Spleen (tissue), 11 donors: Measurements from ENCODE around the gene SCN8A. TPM values are rescaled to one million over a fixed set of nuclear protein-coding genes. Genes with fewer than 3 reads are reported as not detected.

Experiments used
- DNase-seq: peaks from one replicate; pipeline ENCODE4 v3.0.0-alpha.2; 2020
- H3K27ac ChIP-seq, 8 donors: fragments of 200-600 bp; sonication (generic) in 7 of 8; 1 replicate in 4 of 8; 2 replicates in 4 of 8; pipeline versions ENCODE4 v1.5.0 to v1.8.0; 2016 to 2021; ENCODE audit warnings: inconsistent platforms in 4 of 8, mild to moderate bottlenecking in 4 of 8, moderate library complexity in 1 of 8
- H3K27me3 ChIP-seq, 7 donors: fragments of 200-600 bp; sonication (generic) in 6 of 7; replicated peaks in 1 of 7; 1 replicate in 4 of 7; 2 replicates in 3 of 7; pipeline versions ENCODE4 v1.5.0 to v1.8.0; 2016 to 2021; ENCODE audit warnings: inconsistent platforms in 3 of 7, mild to moderate bottlenecking in 1 of 7
- H3K36me3 ChIP-seq, 6 donors: fragments of 200-600 bp; sonication (generic) in 5 of 6; 1 replicate in 4 of 6; 2 replicates in 2 of 6; pipeline versions ENCODE4 v1.5.0 to v1.8.0; 2016 to 2021; ENCODE audit warnings: inconsistent platforms in 2 of 6
- H3K4me1 ChIP-seq, 6 donors: fragments of 200-600 bp; sonication (generic) in 5 of 6; 1 replicate in 3 of 6; 2 replicates in 3 of 6; pipeline versions ENCODE4 v1.5.0 to v1.8.0; 2016 to 2021; ENCODE audit warnings: inconsistent platforms in 3 of 6
- H3K4me3 ChIP-seq, 8 donors: fragments of 200-600 bp; sonication (generic) in 7 of 8; 1 replicate in 4 of 8; 2 replicates in 4 of 8; pipeline versions ENCODE4 v1.5.0 to v1.8.0; 2016 to 2021; ENCODE audit warnings: inconsistent platforms in 4 of 8, mild to moderate bottlenecking in 4 of 8, moderate library complexity in 2 of 8
- H3K9me3 ChIP-seq, 8 donors: fragments of 200-600 bp; sonication (generic) in 7 of 8; 1 replicate in 4 of 8; 2 replicates in 4 of 8; pipeline versions ENCODE4 v1.5.0 to v1.8.0; 2016 to 2021; ENCODE audit warnings: inconsistent platforms in 4 of 8
- POLR2A ChIP-seq, 3 donors: fragments of 450-650 bp; IDR thresholded peaks; one replicate each; pipeline ENCODE4 v1.5.1; 2017; ENCODE audit warnings: antibody characterized with exemption in 3 of 3, mild to moderate bottlenecking in 1 of 3
- POLR2AphosphoS5 ChIP-seq, 3 donors: sonication (generic); formaldehyde crosslinking; IDR thresholded peaks; one replicate each; pipeline ENCODE4 v1.5.1; 2017; ENCODE audit warnings: antibody characterized with exemption in 3 of 3
- whole genome bisulfite sequencing, 5 donors: extraction: QIAGEN DNeasy Blood & Tissue Kit in 3 of 5; methylation state at CpG; one replicate each; pipeline versions ENCODE4 v1.1.5 to v1.1.7; 2013 to 2018; 5-methylcytosine and 5-hydroxymethylcytosine counted together
- intact Hi-C: fragments of 100-400 bp; cut with DNase I; formaldehyde crosslinking; loops from one replicate; pipeline ENCODE4 v1.15.0; 2023; ENCODE audit warnings: low total_unique reads
- polyA plus RNA-seq, 3 donors: library from polyadenylated mRNA; stranded (reverse); fragments of 200-250 nt; gene quantifications; one replicate each; pipeline ENCODE4 v1.2.1, GENCODE V29; 2013
- total RNA-seq, 7 donors: library from RNA; depleted of rRNA in 3 of 7; stranded (reverse); fragments of >200 nt in 3 of 7; fragmentation: NEBNext Ultra II Directional in 4 of 7; extraction: Animal tissue kit (Norgen Biotek cat#: 25700) in 4 of 7; gene quantifications; one replicate each; pipeline versions ENCODE4 v1.1.0 to v1.2.1, GENCODE V29; 2016 to 2021
- TF ChIP-seq, protein P1 (sequence below), 11 experiments: fragments of 200-600 bp in 7 of 11; fragments of 450-650 bp in 4 of 11; sonication (generic) in 4 of 11; IDR thresholded peaks in 8 of 11; conservative IDR thresholded peaks in 3 of 11; 1 replicate in 7 of 11; 2 replicates in 4 of 11; pipeline versions ENCODE4 v1.4.0 to v1.8.0; 2016 to 2021; ENCODE audit warnings: antibody characterized with exemption in 11 of 11, inconsistent platforms in 4 of 11, mild to moderate bottlenecking in 1 of 11
- donor health status: healthy with polysubstance abuse.
- donor health status: DM: no; HTN: no; CAD: no; lungs with moderate emphysema.
- donor health status: DM: no; HTN: no; CAD: no.
- donor health status: Bipolar disorder and iron deficiency.
- donor health status: healthy.
- donor health status: DM: no; HTN: no; CAD: no.
- donor health status: DM: yes; HTN: yes; CAD: no.

The SCN8A gene
- total and polyA plus RNA-seq, 10 donors: 0.17 to 4.7 (median 3.0) TPM

DNA sequence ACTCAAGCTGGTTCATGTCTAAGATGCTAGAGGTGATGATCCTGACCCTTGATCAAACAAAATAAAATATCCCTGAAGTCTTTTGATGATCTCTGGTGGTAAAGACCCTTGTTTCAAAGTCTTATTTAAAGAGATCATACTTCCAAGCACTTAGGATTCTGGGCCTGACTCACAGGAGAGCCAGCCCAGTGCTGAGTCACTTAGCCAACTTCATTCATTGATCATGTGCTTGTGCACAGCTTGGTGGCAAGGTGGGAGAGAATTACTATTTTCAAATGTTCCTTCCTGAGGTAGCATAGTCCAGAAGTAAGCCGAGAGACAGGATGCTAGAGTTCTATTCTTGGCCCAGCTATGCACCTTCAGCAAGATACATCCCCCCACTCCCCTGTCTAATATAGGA lies 40.6 kb downstream of the SCN8A start:
- Histone ChIP-seq H3K9me3 (peaks cover 0 to 3% (median 0%) of the 10 kb centered on the region in 8 donors), H3K27ac (no peak overlapping the region), H3K4me1 (no peaks in the 10 kb centered on the region), H3K36me3 (no peaks in the 10 kb centered on the region), H3K4me3 (no peak overlapping the region), H3K27me3 (no peaks in the 10 kb centered on the region)
- TF ChIP-seq POLR2AphosphoS5 (IDR thresholded peaks at IDR 0.05): no peak
- no peak for TF ChIP-seq POLR2A (IDR thresholded peaks at IDR 0.05)
- TF ChIP-seq, protein P1, sequence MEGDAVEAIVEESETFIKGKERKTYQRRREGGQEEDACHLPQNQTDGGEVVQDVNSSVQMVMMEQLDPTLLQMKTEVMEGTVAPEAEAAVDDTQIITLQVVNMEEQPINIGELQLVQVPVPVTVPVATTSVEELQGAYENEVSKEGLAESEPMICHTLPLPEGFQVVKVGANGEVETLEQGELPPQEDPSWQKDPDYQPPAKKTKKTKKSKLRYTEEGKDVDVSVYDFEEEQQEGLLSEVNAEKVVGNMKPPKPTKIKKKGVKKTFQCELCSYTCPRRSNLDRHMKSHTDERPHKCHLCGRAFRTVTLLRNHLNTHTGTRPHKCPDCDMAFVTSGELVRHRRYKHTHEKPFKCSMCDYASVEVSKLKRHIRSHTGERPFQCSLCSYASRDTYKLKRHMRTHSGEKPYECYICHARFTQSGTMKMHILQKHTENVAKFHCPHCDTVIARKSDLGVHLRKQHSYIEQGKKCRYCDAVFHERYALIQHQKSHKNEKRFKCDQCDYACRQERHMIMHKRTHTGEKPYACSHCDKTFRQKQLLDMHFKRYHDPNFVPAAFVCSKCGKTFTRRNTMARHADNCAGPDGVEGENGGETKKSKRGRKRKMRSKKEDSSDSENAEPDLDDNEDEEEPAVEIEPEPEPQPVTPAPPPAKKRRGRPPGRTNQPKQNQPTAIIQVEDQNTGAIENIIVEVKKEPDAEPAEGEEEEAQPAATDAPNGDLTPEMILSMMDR (IDR thresholded peaks at IDR 0.05 in 8 of 11, conservative IDR thresholded peaks at IDR 0.05 in 3 of 11): no peak
- no peak for DNase-seq
- whole genome bisulfite sequencing, 5 donors: 27 to 54% (median 47%) methylated on average over 1 of the region's 1 CpG
- intact Hi-C loops: no loop called here

DNA sequence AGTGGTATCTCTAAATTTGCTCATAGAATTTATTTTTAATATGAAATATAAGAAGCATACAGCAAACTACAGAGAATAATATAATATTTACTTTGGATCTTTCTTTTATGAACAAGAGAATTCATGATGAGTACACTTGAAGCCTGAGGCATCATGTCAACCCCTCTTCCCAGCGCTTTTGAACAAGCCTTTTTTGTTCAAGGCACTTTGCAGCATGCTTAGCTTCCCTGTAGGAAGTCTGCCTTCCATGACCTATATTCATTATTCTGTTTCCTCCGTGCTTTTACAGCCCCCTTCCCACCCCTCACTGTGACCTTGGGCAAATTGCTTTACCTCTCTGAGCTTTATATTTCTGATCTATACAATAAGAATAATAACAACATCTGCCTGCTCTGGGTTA lies 41.6 kb downstream of the SCN8A start:
- H3K36me3 ChIP-seq: no peaks in the 10 kb centered on the region
- H3K27ac ChIP-seq: no peak overlapping the region
- WGBS, 5 donors: 63 to 74% (median 72%) methylated on average over 2 of the region's 2 CpGs
- no peak for DNase-seq
- H3K4me3 ChIP-seq: no peak overlapping the region
- intact Hi-C loops: no loop called here
- TF ChIP-seq, protein P1 (IDR thresholded peaks at IDR 0.05 in 8 of 11, conservative IDR thresholded peaks at IDR 0.05 in 3 of 11): no peak
- no peak for TF ChIP-seq POLR2AphosphoS5 (IDR thresholded peaks at IDR 0.05)
- no peak for TF ChIP-seq POLR2A (IDR thresholded peaks at IDR 0.05)
- no peaks in the 10 kb centered on the region for H3K27me3 ChIP-seq
- peaks cover 0 to 11% (median 4%) of the 10 kb centered on the region in 8 donors for H3K9me3 ChIP-seq
- no peaks in the 10 kb centered on the region for H3K4me1 ChIP-seq

DNA sequence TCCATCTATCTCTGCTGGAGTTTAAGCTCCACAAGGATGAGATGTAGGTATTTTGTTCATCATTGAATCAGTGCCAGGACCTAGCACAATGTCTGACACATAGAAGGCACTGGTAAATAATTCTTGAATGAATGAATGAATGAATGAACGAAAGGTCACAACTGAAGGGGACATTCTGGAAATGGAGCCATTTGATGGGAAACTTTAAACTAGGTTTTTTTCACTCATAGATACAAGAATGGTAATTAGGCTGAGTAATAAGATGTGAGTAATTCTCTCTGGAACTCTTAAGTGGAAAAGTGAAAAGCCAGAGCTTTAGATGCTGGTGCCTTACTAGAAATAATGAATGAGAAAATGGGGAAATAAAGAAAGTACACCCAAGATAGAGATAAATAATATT lies 44.3 kb downstream of the SCN8A start:
- intact Hi-C loops: no loop called here

DNA sequence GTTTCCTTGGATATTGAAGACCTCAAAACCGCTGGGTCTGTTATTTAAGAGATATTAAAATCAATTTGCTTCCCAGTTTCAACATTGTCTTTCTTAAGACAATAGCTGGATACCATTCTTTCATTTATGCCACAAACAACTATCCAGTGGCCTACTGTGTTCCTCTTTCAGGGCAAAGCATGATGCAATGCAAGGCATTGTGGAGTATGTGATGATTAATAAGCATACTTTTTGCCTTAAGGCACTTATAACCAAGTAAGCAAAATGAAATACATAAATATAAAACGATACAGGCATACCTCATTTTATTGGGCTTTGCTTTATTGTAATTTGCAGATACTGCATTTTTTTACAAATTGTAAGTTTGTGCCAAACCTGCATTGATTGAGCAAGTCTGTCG lies 45.5 kb downstream of the SCN8A start:
- Histone ChIP-seq H3K36me3 (no peaks in the 10 kb centered on the region), H3K9me3 (peaks cover 0 to 21% (median 11%) of the 10 kb centered on the region in 8 donors), H3K4me3 (no peak overlapping the region), H3K27me3 (no peaks in the 10 kb centered on the region), H3K27ac (no peak overlapping the region), H3K4me1 (no peaks in the 10 kb centered on the region)
- no peak for DNase-seq
- TF ChIP-seq, protein P1 (IDR thresholded peaks at IDR 0.05 in 8 of 11, conservative IDR thresholded peaks at IDR 0.05 in 3 of 11): no peak
- no peak for TF ChIP-seq POLR2A (IDR thresholded peaks at IDR 0.05)
- WGBS, 5 donors: 84 to 94% (median 86%) methylated on average over 3 of the region's 3 CpGs
- intact Hi-C loops: no loop called here

More for the DNA sequence above, 44.3 kb downstream of the SCN8A start:
- 89 to 97% (median 92%) methylated on average over 1 of the region's 1 CpG for WGBS, 5 donors
- no peaks in the 10 kb centered on the region for H3K4me1 ChIP-seq
- H3K27ac ChIP-seq: no peak overlapping the region
- H3K9me3 ChIP-seq: peaks cover 0 to 21% (median 11%) of the 10 kb centered on the region in 8 donors
- TF ChIP-seq POLR2A (IDR thresholded peaks at IDR 0.05) (no peak), POLR2AphosphoS5 (IDR thresholded peaks at IDR 0.05) (no peak)
- TF ChIP-seq, protein P1 (IDR thresholded peaks at IDR 0.05 in 8 of 11, conservative IDR thresholded peaks at IDR 0.05 in 3 of 11): no peak
- H3K36me3 ChIP-seq: no peaks in the 10 kb centered on the region
- no peaks in the 10 kb centered on the region for H3K27me3 ChIP-seq
- no peak overlapping the region for H3K4me3 ChIP-seq
- no peak for DNase-seq
